Measurements from ENCODE around the gene CASR. TPM values are rescaled to one million over a fixed set of nuclear protein-coding genes. Genes with fewer than 3 reads are reported as not detected.

Gene CASR
- total RNA-seq, 2 donors from 2014 or later = not detected

GRCh38 chr3:122316368-122316767 lies 132.9 kb downstream of the CASR start:
- Histone ChIP-seq H3K27ac (no peak overlapping the region), H3K27me3 (no peaks in the 10 kb centered on the region), H3K9me3 (peaks cover 0 to 16% of the 10 kb centered on the region in 2 donors), H3K4me1 (no peaks in the 10 kb centered on the region), H3K4me3 (no peak overlapping the region), H3K36me3 (no peaks in the 10 kb centered on the region)
- TF ChIP-seq, protein P1, sequence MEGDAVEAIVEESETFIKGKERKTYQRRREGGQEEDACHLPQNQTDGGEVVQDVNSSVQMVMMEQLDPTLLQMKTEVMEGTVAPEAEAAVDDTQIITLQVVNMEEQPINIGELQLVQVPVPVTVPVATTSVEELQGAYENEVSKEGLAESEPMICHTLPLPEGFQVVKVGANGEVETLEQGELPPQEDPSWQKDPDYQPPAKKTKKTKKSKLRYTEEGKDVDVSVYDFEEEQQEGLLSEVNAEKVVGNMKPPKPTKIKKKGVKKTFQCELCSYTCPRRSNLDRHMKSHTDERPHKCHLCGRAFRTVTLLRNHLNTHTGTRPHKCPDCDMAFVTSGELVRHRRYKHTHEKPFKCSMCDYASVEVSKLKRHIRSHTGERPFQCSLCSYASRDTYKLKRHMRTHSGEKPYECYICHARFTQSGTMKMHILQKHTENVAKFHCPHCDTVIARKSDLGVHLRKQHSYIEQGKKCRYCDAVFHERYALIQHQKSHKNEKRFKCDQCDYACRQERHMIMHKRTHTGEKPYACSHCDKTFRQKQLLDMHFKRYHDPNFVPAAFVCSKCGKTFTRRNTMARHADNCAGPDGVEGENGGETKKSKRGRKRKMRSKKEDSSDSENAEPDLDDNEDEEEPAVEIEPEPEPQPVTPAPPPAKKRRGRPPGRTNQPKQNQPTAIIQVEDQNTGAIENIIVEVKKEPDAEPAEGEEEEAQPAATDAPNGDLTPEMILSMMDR (IDR thresholded peaks at IDR 0.05) = no peak
- no peak for DNase-seq (ENCODE audit: low spot score)

DNA sequence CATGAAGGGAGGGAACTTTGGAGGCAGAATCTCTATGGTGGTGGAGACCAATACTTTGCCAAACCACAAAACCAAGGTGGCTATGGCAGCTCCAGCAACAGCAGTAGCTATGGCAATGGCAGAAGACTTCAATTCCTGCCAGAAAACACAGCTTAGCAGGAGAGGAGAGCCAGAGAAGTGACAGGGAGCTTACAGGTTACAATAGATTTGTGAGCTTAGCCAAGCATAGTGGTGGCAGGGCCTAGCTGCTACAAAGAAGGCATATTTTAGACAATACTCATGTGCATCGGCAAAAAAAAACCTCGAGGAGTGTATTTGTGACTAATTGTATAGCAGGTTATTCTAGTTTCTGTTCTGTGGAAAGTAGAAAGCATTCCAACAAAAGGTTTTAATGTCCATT lies 135.2 kb downstream of the CASR start:
- Histone ChIP-seq H3K9me3 (peaks cover 0 to 16% of the 10 kb centered on the region in 2 donors), H3K27me3 (no peaks in the 10 kb centered on the region), H3K4me3 (no peak overlapping the region), H3K4me1 (no peaks in the 10 kb centered on the region), H3K27ac (no peak overlapping the region), H3K36me3 (no peaks in the 10 kb centered on the region)
- TF ChIP-seq, protein P1 (IDR thresholded peaks at IDR 0.05) = no peak
- no peak for DNase-seq (ENCODE audit: low spot score)

DNA sequence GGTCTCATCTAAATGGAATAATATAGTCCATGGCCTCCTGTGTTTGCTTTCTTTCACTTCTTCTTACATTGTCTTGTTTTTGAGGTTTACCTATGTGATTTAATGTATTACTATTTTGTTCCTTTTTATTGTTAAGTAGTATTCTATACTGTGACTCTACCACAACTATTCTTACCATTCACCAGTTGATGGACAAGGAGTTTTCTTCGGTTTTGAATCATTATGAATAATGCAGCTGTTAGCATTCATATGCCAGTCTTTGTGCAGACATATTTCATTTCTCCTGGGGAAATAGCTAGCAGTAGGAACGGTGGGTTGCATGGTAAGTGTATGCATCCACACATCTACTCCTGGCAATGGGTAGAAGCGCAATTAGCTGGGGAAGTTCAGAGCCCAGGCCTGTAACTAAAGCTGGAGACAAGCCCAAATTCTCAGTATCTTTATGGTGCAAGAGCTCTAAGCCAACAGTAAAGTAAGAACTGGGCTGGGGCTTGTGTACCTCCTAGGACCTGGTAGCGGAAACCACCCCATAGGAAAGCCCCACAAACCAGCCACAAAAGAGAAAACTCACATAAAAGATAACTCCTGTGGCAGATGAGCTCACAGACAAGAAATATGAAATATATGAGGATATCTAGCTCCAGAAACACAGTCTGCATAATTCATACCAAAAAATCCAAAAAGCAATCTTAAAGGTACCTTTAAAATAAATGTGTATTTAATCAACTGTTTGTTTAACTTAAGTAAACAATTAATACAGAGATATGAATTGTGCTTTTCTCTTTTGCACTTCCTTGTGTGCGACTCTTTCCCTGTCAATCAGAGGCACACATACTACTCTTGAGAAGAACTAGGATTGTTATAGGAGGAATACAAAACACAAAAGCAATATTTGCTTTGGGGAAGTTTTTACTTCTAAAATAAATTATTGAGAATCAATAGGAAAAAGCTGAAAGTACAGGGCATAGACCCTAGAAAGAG lies 138.9 kb downstream of the CASR start:
- no peak for DNase-seq (ENCODE audit: low spot score)
- TF ChIP-seq, protein P1 (IDR thresholded peaks at IDR 0.05) = no peak
- H3K9me3 ChIP-seq = peaks cover 0 to 16% of the 10 kb centered on the region in 2 donors
- no peaks in the 10 kb centered on the region for H3K4me1 ChIP-seq
- no peaks in the 10 kb centered on the region for H3K27me3 ChIP-seq
- H3K27ac ChIP-seq = no peak overlapping the region
- no peaks in the 10 kb centered on the region for H3K36me3 ChIP-seq
- H3K4me3 ChIP-seq = no peak overlapping the region

- Histone ChIP-seq H3K27ac (no peak within 1 kb of the TSS), H3K4me3 (no peak within 1 kb of the TSS), H3K36me3 (no peaks in the 10 kb centered on the region), H3K27me3 (no peaks in the 10 kb centered on the region), H3K4me1 (no peaks in the 10 kb centered on the region), H3K9me3 (peaks cover 0 to 10% of the 10 kb centered on the region in 2 donors)
- DNase-seq (ENCODE audit: low spot score) = no peak
- TF ChIP-seq, protein P1 (IDR thresholded peaks at IDR 0.05) = no peak
Observed at GRCh38 chr3:122324871-122325323, 141.4 kb downstream of the CASR start, which contains the start of gene CSTA. TSS of gene CSTA (plus strand) at chr3:122325248. CDS start at chr3:122325293, 45 bp downstream.

- no peak overlapping the region for H3K27ac ChIP-seq
- no peaks in the 10 kb centered on the region for H3K27me3 ChIP-seq
- TF ChIP-seq, protein P1 (IDR thresholded peaks at IDR 0.05) = no peak
- no peak overlapping the region for H3K4me3 ChIP-seq
- no peaks in the 10 kb centered on the region for H3K4me1 ChIP-seq
- no peaks in the 10 kb centered on the region for H3K36me3 ChIP-seq
- DNase-seq (ENCODE audit: low spot score) = no peak
- peaks cover 0 to under 1% of the 10 kb centered on the region in 2 donors for H3K9me3 ChIP-seq
Observed at GRCh38 chr3:122325769-122326168, 142.3 kb downstream of the CASR start.
